Gastroesophageal sphincter (tissue), 4 donors: Measurements from ENCODE around the gene ARAP3. TPM values are rescaled to one million over a fixed set of nuclear protein-coding genes. Genes with fewer than 3 reads are reported as not detected.
A peak's percentile ranks its signal among the peaks of the same experiment; 100 is the strongest.

Source experiments
- ATAC-seq: fragments of 150-250 bp; one replicate; pipeline ENCODE4 v1.9.1; 2016; ENCODE audit warnings: mild to moderate bottlenecking, moderate library complexity
- H3K27ac ChIP-seq, 4 donors: fragments of 200-600 bp; sonication (generic) in 3 of 4; 1 replicate in 3 of 4; 2 replicates in 1 of 4; pipeline ENCODE4 v1.5.1; 2016 to 2019
- H3K27me3 ChIP-seq: fragments of 200-600 bp; sonication (generic); one replicate; pipeline ENCODE4 v1.5.1; 2019
- H3K36me3 ChIP-seq, 2 donors: fragments of 200-600 bp; sonication (generic); one replicate each; pipeline ENCODE4 v1.5.1; 2019; ENCODE audit warnings: control low read depth in 1 of 2
- H3K4me1 ChIP-seq, 3 donors: fragments of 200-600 bp; sonication (generic); 1 replicate in 2 of 3; 2 replicates in 1 of 3; pipeline ENCODE4 v1.5.1; 2016 to 2019; ENCODE audit warnings: control low read depth in 2 of 3
- H3K4me3 ChIP-seq, 2 donors: fragments of 200-600 bp; sonication (generic); one replicate each; pipeline ENCODE4 v1.5.1; 2019; ENCODE audit warnings: mild to moderate bottlenecking in 1 of 2, moderate library complexity in 1 of 2
- H3K9me3 ChIP-seq, 3 donors: fragments of 200-600 bp; sonication (generic); one replicate each; pipeline ENCODE4 v1.5.1; 2017 to 2019; ENCODE audit warnings: control low read depth in 2 of 3
- CTCF ChIP-seq, 4 experiments: fragments of 200-600 bp in 2 of 4; fragments of 450-650 bp in 2 of 4; sonication (generic) in 1 of 4; IDR thresholded peaks; one replicate each; pipeline ENCODE4 v1.5.1; 2017 to 2019; ENCODE audit warnings: antibody characterized with exemption in 4 of 4, mild to moderate bottlenecking in 2 of 4, moderate library complexity in 2 of 4
- EP300 ChIP-seq: sonication (generic); formaldehyde crosslinking; IDR thresholded peaks from one replicate; pipeline ENCODE4 v1.6.1; 2017; ENCODE audit warnings: antibody characterized with exemption, mild to moderate bottlenecking
- POLR2A ChIP-seq, 2 donors: fragments of 450-650 bp; IDR thresholded peaks; one replicate each; pipeline ENCODE4 v1.6.1; 2017; ENCODE audit warnings: antibody characterized with exemption in 2 of 2, mild to moderate bottlenecking in 2 of 2, moderate library complexity in 1 of 2
- POLR2AphosphoS5 ChIP-seq: sonication (generic); formaldehyde crosslinking; IDR thresholded peaks from one replicate; pipeline ENCODE4 v1.6.1; 2017; ENCODE audit warnings: antibody characterized with exemption
- WGBS, 2 donors: methylation state at CpG; one replicate each; pipeline ENCODE4 v1.1.5; 2018; ENCODE audit warnings: low coverage in 1 of 2; 5-methylcytosine and 5-hydroxymethylcytosine counted together
- total RNA-seq, 4 donors: library from RNA; depleted of rRNA; stranded (reverse); fragments of >200 nt; gene quantifications; one replicate each; pipeline ENCODE4 v1.1.0, GENCODE V29; 2016

Gene ARAP3
- total RNA-seq, 4 donors from 2014 or later = 5.3 to 7.2 (median 6.2) TPM

- no peaks in the 10 kb centered on the region for H3K4me1 ChIP-seq
- WGBS, 2 donors = 33 to 40% methylated on average over 1 to 2 of the region's 19 CpGs
- H3K9me3 ChIP-seq = no peaks in the 10 kb centered on the region
- no peaks in the 10 kb centered on the region for H3K27me3 ChIP-seq
- ATAC-seq = peak; percentile 54
- TF ChIP-seq POLR2A (IDR thresholded peaks at IDR 0.05) = no peak
- no peak for TF ChIP-seq POLR2AphosphoS5
- TF ChIP-seq CTCF (IDR thresholded peaks at IDR 0.05) = no peak
- TF ChIP-seq EP300 = no peak
- peaks cover 0 to 21% of the 10 kb centered on the region in 2 donors for H3K36me3 ChIP-seq
- H3K4me3 ChIP-seq = no peak overlapping the region
- H3K27ac ChIP-seq = no peak overlapping the region
These were observed 8.9 kb downstream of the ARAP3 start for GRCh38 chr5:141672841-141673813.

- Histone ChIP-seq H3K27me3 (no peaks in the 10 kb centered on the region), H3K27ac (no peak overlapping the region), H3K4me3 (no peak overlapping the region), H3K36me3 (peaks cover 0 to 21% of the 10 kb centered on the region in 2 donors), H3K9me3 (no peaks in the 10 kb centered on the region), H3K4me1 (no peaks in the 10 kb centered on the region)
- ATAC-seq = no peak
- TF ChIP-seq POLR2A (IDR thresholded peaks at IDR 0.05) (no peak), EP300 (no peak)
- WGBS, 2 donors = 80% methylated on average over 1 of the region's 23 CpGs; no CpG with 5 or more reads in 1 of the 2 donors
These were observed 9.8 kb downstream of the ARAP3 start for GRCh38 chr5:141672071-141672840.

GRCh38 chr5:141669520-141669919 lies 12.5 kb downstream of the ARAP3 start:
- Histone ChIP-seq H3K27me3 (no peaks in the 10 kb centered on the region), H3K4me3 (no peak overlapping the region), H3K36me3 (peaks cover 0 to 21% of the 10 kb centered on the region in 2 donors), H3K4me1 (peaks cover 0 to 7% (median 0%) of the 10 kb centered on the region in 3 donors), H3K9me3 (no peaks in the 10 kb centered on the region), H3K27ac (no peak overlapping the region)
- WGBS, 2 donors = 66 to 85% methylated on average over 3 to 4 of the region's 4 CpGs
- no peak for TF ChIP-seq CTCF (IDR thresholded peaks at IDR 0.05)
- TF ChIP-seq POLR2AphosphoS5 = no peak
- TF ChIP-seq EP300 = no peak
- TF ChIP-seq POLR2A (IDR thresholded peaks at IDR 0.05) = no peak
- ATAC-seq = no peak

DNA sequence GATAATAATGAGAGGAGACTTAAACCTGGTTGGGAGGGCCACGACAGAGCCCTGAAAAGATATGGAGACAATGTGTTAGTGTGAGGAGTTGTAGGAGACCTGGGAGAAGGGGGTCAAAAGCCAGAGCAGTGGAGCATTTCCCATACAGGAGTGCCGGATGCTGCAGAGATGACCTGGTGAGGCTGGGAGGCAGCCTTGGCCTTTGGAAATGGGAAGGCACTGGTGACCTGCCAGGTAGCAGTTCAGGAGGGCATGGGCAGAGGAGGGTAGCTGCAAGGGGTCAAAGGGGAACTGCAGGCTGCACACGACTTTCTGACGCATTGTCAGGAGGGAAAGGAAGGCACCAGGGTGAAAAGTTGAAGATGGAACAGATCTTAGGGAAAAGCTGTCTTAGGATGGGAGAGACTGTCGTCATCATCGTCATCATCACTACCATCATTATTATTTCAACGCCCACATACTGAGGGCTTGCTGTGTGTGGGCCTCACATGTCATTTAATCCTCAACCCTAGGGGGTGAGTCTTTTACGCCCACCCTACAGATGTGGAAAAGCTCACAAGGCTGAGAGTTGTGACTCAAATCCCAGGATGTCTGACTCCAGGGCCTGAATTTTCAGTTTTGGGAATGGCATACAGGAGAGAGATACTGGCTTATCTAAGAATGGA lies 13.3 kb downstream of the ARAP3 start:
- no peaks in the 10 kb centered on the region for H3K9me3 ChIP-seq
- H3K4me1 ChIP-seq = peaks cover 0 to 7% (median 0%) of the 10 kb centered on the region in 3 donors
- peaks cover 0 to 21% of the 10 kb centered on the region in 2 donors for H3K36me3 ChIP-seq
- 62 to 75% methylated on average over 4 to 8 of the region's 8 CpGs for WGBS, 2 donors
- no peak overlapping the region for H3K4me3 ChIP-seq
- no peak for TF ChIP-seq POLR2A (IDR thresholded peaks at IDR 0.05)
- no peak for TF ChIP-seq CTCF (IDR thresholded peaks at IDR 0.05)
- TF ChIP-seq EP300 = no peak
- TF ChIP-seq POLR2AphosphoS5 = no peak
- no peaks in the 10 kb centered on the region for H3K27me3 ChIP-seq
- H3K27ac ChIP-seq = no peak overlapping the region
- ATAC-seq = no peak
